ENCODE measurements around the gene ENO3.

DNA sequence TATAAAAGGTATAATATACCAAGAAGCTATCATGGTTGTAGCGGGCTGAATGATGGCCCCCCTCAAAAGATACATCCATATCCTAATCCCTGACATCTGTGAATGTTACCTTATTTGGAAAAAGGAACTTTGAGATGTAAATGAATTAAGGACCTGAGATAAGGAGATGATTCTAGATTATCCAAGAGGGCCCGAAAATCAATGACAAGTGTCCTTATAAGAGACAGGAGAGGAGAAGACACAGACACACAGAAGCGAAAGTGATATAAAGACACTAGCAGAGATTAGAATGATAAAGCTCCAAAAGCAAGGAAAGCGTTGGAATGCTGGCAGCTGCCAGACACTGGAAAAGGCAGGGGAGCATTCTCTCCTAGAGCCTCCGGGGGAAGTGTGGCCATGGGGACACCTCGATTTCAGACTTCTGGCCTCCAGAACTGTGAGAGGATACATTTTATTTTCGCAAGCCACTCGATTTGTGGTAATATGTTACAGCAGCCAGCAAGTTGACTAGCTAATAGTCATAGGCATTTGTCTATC is 31.3 kb upstream of the ENO3 start:
- TF ChIP-seq, protein P1, sequence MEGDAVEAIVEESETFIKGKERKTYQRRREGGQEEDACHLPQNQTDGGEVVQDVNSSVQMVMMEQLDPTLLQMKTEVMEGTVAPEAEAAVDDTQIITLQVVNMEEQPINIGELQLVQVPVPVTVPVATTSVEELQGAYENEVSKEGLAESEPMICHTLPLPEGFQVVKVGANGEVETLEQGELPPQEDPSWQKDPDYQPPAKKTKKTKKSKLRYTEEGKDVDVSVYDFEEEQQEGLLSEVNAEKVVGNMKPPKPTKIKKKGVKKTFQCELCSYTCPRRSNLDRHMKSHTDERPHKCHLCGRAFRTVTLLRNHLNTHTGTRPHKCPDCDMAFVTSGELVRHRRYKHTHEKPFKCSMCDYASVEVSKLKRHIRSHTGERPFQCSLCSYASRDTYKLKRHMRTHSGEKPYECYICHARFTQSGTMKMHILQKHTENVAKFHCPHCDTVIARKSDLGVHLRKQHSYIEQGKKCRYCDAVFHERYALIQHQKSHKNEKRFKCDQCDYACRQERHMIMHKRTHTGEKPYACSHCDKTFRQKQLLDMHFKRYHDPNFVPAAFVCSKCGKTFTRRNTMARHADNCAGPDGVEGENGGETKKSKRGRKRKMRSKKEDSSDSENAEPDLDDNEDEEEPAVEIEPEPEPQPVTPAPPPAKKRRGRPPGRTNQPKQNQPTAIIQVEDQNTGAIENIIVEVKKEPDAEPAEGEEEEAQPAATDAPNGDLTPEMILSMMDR (IDR thresholded peaks at IDR 0.05) = no peak
- TF ChIP-seq POLR2A (IDR thresholded peaks at IDR 0.05) = no peak

Measured in testis (tissue), 2 donors.